GM04503 (cell line): ENCODE results near the gene RPRD1B.
"Not testable (repeated sequence)": the region's sequence is repeated elsewhere in the genome, so short reads cannot be mapped to it uniquely, and the experiment has no call there.

ENCODE experiments used
- DNase-seq: peaks from one replicate; pipeline ENCODE4 v3.0.0-alpha.2; 2012; ENCODE audit warnings: low read depth

The RPRD1B gene

DNA sequence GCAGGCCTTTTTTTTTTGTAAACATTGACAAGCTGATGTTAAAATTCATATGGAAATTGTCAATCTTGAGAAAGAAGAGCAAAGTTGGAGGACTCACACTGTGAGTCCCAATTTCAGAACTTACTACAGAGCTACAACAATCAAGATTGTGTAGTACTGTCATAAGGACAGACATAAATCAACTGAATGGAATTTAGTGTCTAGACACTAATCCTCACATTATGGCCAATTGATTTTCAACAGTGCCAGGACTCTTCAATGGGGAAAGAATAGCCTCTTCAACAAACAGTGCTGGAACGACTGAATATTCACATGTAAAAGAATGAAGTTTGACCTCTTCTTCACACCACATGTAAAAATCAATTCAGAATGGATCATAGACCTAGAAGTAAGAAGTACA is 70.7 kb downstream of the RPRD1B start:
- no peak for DNase-seq

DNA sequence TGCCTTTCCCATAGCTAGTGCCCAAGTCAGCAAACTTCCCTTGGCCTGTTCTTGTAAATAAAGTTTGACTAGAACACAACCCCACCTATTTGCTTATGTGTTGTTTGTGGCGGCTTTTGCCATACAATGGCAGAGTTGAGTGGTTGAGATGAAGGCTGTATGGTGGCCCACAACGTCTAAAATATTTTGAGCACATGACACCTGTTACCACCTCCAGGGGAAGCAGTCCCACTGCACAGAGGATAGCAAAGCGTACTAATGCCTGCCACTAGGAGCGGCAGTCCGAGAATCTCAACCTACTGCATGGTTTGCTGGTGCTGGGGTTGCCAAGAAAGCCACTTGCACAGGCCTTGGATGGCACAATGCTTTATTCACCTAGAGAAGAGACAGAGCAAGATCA is 72.9 kb downstream of the RPRD1B start:
- DNase-seq, result no peak

DNA sequence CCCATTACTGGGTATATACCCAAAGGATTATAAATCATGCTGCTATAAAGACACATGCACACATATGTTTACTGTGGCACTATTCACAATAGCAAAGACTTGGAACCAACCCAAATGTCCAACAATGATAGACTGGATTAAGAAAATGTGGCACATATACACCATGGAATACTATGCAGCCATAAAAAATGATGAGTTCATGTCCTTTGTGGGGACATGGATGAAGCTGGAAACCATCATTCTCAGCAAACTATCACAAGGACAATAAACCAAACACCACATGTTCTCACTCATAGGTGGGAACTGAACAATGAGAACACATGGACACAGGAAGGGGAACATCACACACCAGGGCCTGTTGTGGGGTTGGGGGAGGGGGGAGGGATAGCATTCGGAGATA is 73.8 kb downstream of the RPRD1B start:
- not testable (repeated sequence) for DNase-seq

DNA sequence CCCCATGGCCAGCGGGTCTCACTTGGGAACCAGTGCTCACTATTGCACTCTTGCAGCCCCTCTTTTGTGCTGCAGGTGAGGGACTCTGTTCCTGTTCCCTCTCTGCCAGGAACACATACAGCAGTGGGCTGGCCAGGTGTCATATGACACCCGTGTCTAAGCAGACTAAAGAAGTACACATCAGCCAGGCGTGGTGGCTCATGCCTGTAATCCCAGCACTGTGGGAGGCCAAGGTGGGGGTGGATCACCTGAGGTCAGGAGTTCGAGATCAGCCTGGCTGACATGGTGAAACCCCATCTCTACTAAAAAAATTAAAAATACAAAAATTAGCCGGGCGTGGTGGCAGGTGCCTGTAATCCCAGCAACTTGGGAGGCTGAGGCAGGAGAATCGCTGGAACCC is 74.4 kb downstream of the RPRD1B start:
- not testable (repeated sequence) for DNase-seq

DNA sequence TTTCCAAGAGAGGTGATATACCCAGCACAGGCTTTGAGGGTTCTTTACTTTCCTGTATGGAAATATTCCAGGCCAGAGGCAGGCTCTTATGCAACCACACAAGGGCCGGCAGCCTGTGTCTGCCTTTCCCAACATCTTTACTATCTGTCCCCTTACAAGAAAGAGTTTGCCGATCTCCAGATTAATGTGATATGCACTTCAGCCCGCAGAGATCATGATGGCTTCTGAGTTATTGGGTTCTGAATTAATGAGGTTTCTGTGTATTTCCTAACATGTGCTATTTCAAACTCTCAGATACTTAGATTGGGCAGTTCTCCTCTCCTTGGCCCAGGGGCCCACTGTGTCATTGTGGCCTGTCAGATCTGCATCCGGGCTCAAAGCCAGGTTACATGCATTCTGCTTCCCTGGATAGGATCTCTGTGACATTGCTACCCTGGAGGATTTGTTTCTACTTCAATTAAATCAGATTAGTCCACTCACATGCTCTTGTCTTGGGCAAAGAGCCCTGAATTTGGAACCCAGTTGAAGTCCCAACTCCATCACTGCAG is 75.0 kb downstream of the RPRD1B start:
- peak; percentile 43 for DNase-seq

DNA sequence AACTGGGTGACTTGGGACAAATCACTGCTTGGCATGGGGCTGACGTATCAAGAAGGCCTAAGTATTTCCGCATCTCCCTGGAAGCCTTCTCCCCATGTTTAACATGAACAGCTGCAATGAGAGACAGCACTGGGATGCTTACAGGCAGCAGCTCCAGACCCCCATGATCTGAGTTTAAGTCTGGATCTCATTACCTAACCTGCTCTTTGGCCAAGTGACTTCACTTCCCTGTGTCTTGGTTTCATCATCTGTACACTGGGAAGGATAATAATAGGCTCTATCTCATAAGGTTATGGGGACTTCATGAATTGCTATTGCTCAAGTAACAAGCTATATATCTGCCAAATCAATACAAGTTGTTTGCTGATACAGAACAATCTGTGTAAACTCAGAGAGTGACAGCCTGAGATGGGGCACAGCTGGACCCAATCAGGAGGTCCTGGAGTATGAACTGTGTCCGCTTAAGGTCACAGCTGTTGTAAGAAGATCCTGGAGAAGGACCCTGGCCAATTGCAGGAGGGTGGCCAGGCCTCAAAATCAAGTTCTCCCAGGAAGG is 75.5 kb downstream of the RPRD1B start:
- peak; percentile 31 for DNase-seq

DNA sequence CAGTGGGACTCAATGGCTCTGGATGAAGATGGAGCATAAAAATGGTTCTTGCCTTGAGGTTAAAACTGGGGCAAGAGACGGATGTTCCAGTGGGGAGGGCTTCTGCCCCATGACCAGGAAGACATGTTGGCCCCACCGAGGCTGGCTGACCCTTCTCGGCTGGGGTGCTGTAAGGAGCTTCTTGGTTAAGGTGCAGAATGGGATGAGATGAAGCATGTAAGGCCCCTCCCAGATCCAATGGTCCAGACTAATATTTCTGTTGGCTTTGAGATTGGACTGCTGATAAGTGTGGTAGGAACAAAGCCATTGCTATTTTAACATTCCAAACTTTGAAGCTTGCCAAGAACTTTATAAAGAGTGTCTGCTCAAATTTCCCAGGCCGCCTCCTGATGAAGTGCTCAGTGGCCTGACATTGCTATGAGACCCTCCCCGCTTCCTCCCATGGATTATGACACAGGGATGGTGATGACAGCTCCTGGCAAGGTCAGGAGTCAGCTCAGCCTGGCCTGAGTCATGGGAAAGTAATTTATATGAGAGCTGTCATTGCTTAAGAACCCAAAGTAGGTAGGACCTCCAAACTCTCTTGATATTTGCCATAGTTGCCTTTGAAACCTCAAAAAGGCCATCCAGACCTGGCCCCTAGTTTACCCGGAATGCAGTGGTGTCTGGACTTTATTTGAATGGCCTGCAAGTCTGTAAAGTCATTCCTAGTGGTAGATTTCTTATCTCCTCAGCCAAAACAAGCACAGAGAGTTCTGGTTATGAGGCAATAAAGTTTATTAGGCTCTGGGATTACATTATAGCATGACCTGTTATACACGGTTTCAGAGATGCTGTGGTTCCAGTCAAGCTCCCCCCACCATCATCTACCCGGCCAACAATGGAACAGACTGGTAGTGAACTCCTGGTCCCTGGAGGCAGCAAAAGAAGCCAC is 76.3 kb downstream of the RPRD1B start:
- peak; percentile 98 for DNase-seq

DNA sequence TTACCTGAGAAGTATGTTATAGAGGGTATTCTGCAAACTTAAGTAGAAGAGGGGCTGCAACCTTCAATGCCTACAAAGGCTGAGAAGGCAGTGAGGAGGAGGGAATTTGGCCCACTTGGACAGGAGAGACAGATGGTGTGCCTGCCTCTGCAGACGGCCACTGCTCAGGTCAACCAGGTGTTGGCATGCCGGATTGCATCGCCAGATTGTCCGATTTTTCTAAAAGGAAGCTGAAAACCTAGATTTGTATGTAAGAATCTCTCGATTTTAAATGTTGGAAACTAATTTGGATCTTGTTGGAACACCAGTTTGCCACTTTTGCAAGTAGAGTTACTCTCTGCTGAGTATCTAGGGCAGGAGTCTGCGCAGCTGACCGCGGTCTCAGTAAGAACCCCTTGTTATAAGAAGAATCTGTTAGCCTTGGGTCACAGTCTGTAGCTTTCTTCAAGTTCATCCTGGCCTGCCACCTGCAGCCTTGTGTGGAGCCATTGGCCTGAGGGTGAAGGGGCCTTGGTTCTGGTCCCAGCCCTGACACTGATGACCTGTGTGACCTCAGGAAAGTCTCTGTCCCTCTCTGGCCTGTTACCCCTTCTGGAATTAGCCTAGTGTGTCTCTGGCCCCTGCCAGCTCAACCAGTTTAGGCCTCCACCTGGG is 77.1 kb downstream of the RPRD1B start:
- DNase-seq, result no peak

DNA sequence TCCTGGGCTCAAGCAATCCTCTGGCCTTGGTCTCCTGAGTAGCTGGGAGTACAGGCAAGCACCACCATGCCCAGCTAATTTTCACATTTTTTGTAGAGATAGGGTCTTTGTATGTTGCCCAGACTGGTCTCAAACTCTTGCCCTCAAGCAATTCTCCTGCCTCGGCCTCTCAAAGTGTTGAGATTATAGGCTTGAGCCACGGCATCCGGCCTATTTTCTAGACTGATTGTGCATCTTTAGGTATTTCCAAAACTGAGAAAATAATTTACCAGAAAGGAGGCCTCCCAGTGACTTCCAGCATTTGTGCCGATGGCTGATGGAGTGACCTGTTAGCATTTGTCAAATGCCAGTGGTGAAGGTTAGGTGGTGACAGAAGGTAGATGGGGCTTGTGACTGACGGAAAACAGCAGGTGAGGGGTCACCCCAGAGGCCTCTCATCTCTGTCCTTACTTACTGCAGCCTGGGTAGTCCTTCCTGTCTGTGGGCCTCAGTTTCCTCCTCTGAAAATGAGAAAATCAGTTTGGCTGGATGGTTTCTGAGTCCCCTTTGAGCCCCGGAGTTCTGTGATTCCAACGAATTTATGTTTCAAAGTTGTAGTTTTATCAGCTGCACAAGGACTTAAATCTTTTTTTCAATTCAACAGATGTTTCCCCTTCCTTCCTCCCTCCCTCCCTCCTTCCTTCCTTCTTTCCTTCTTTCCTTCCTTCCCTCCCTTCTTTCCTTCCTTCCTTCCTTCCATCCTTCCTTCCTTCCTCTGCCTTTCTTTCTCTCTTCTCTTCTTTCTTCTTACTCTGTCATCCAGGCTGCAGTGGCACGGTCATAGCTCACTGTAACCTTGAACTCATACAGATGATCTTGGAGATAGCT is 78.1 kb downstream of the RPRD1B start:
- DNase-seq, result no peak

DNA sequence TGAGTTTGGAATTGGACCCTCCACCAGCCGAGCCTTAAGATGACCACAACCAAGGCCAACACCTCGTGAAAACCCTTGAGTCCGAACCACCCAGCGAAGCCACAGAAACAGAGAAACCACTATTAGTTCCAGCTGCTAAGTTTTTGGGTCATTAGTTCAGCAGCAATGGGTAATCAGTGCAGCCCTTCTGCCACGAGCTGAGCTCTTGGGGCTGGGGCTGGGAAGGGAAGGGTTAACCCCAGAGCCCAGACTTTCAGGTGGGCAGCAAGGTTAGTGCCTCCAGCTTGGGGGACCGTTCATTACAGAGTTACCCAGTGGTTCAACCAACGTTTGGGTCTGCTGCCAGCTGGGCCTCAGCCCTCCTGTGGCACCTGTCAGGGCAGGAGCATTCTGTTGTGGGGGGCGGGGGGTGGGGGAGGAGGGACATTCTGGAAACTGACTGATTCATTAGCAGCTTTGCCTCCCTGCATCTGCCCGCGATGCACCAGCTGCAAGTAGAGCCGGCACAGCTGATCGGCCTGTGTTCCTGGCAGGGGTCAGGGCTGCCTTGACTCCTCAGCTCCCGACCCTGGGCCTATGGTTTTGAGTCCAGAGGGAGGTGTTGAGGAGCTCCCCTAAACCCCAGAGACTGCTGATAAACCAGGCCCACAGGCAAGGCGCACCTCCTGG is 78.8 kb downstream of the RPRD1B start:
- no peak for DNase-seq

DNA sequence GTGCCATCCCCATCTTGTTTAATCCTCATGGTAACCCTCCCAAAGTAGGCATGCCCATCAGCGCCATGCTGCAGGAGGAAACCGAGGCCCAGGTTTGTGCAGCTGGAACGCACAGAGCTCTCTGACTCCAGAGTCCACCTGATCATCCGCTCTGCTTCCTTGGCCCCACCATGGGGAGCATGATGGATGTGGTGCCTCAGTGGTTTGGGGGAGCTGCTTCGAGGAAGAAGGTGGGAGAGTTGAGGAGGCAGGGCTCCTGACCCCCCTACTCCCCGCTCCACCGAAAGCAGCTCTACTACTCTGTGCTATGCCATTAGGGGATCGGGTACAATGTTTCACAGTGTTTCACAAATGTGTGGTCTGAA is 79.4 kb downstream of the RPRD1B start:
- no peak for DNase-seq

DNA sequence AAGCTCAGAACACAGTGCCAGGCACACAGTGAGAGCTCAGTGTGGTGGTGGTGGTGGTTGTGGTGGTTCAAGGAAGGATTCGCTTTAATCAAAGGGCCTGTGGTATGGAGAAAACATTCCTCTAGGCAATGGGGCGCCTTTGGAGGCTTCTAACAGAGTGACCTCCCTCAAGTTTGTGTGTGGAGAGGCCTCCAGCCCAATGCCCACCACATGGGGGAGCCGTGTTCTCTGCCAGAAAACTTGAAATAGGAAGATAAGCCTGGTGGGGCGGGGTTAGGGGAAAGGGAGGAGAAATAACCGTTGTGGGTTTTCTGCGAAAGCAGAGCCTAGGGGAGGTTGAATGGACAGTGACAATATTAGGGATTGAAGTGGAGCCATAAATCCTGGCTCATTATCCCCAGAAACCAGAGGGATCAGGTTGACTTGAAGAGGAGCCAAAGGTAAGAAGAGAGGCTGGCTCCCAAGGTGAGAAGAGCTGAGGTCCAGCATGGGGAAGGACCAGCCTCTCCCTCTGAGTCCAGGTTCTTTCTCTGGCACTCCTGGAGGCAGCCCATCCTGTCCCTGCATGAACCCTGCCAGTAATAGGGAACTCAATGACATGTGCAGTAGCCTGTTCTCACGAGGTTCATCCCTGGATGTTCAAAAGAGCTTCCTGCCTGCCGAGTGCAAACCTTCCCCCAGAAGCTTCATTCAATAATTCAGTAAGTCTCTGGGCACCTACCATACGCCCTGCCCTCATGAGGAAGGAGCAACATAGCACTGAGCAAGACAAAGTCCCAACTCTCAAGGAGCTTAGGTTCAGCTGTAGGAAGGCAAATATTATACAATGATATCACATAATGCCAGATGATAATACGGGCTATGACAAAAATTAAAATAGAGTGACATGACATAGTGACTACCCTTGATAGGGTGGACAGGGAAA is 80.1 kb downstream of the RPRD1B start:
- no peak for DNase-seq

DNA sequence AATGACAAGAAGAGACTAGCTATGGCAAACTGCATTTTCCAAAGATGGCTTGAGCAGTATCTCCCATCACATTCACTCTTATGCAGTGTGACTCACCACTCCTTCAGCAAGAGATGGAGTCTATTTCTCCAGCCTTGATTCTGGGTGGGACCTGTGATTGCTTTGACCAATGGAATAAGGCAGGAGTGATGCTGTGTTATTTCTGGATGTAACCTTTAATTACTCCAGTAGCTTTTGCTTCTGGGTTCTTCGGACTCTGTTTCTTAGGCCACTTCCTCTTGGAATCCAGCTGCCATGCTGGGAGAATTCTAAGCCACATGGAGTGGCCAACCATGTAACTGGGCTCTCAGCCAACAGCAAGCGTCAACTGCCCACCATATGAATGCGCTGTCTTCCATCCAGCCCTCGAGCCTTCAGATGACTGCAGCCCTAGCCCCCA is 80.8 kb downstream of the RPRD1B start:
- DNase-seq, result peak; percentile 22

DNA sequence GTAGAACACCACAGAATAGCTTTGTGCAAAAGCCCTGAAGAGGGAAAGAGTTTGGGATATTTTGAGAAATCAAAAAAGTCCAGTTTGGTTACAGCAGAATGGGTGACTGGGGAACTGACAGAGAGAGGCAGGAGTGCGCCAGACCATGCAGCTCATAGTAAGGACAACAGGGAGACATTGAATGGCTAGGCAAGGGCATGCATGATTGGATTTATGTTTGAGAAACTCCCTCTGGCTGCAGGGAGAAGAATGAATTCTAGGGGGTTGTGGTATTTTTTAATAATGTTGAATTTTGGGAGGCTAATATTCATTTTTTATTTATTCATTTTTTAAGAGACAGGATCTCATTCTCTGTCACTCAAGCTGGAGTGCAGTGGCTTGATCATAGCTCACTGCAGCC is 81.7 kb downstream of the RPRD1B start:
- no peak for DNase-seq

DNA sequence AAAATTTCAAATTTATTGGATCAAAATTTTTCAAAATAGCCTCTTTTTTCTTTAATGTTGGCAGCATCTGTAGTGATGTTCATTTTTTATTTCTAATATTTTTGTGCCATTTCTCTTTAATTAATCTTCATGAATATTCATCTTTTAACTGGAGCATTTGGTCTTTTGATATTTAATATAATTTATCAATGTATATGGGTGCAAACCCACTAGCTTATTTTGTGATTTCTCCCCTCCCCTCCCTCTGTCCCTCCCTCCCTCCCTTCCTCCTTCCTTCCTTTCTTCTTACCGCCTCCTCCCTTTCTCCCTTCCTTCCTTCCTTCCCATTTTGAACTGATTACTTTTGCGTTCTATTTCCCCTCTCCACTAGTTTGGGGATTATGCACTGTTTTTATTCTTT is 82.3 kb downstream of the RPRD1B start:
- DNase-seq, result no peak

DNA sequence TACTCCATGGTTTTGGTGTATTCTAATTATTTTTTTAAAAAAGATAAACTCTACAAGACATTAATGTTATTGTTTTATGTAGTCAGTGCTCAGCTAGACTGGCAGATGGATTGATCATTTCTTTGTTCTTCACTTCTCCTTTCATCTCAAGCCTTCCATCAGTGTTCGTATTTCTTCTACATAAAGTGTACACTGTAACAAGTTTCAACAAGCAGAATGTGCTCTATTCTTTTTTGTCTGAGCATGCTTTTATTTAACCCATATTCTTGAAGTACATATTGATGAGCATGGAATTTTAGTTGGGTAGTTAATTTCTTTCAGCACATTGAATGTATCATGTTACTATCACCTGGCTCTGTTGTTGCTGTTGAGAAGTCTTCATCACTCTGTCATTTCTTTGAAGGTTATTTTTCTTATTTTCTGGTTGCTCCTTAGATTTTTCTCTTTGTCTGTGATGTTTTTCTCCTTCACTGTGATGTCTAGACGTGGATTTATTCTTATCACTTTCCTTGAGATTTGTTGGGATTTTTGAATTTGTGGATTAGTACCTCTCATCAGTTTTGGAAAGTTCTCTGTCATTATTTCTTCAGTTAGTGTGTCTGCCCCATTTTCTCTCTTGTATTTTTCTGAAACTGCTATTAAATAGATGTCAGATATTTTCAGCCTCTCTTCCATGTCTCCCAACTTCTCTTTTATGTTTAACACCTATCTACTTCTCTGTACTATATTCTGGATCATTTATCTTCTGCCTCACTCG is 83.0 kb downstream of the RPRD1B start:
- no peak for DNase-seq

DNA sequence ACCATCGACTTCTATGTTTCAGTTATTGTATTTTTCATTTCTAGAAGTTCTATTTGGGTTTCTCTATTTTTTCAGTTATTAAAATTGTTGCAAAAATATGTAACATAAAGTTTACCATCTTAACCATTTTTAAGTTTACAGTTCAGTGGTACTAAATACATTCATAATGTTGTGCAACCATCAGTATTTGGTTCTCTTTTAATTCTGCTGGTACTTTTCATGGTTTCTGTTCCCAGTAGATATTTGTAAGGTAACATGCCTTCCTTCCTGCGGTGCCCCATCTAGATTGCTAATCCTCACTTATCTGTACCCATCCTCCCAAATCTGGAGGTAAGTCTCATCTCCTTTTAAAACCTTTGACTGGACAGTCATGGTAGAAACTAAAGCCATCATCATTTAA is 83.7 kb downstream of the RPRD1B start:
- DNase-seq, result no peak

DNA sequence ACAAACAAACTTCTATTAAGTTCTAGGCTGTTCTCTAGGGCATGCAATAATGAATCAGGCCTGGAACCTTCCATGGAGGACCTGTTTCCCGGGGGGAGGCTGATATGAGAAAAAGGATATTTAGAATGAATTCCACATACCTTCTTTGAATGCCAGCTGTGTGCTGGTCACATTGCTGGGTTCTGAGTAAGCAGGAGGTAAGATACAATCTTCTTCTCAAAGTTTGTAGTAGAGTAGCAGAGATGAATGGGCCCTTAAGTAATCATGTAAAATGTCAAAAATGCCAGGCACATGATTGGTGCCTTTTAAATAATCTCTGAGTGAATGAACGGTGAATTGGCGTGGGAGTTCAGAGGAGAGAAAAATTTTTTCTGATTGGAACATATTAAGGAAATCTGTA is 84.1 kb downstream of the RPRD1B start:
- peak; percentile 36 for DNase-seq

DNA sequence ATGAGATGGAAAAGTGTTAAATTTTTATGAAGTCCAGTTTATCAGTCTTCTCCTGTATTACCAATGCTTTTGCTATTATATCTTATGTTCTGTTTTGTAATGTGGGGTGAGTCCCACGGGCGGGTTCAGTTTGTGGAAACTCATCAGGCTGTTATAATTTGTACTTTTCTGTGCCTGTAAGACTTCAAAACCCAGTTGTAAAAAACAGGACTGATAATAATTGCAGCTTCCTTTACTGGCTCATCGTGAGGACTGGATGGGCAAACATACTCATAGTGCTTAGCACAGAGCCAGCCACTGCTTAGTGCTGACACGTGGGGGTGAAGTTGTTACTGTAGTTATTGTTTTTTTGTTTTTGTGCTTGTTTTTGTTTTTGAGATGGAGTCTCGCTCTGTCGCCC is 85.9 kb downstream of the RPRD1B start:
- DNase-seq, result no peak

DNA sequence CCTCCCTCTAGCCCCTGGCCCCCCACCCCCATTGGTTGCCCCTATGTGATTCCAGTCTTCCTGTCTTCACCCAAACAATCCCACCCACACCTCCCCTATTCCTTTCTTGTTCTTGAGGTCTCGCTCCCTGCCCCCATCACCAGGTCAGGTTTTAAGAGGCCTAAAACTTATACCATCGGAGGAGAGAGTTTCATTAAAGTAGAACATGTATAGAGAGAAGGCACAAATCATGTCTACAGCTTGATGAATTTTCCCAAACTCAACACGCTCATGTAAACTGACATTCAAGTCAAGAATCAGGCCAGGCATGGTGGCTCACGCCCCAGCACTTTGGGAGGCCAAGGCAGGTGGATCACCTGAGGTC is 87.1 kb downstream of the RPRD1B start:
- no peak for DNase-seq
